HG03196 (cell line): Measurements from ENCODE around the gene NRG3.

Source experiments
- ATAC-seq: cut with Tn5 transposase; IDR thresholded peaks from one replicate; pipeline ENCODE4 v1.9.1; 2021; ENCODE audit not compliant: unreplicated experiment

Gene NRG3

DNA sequence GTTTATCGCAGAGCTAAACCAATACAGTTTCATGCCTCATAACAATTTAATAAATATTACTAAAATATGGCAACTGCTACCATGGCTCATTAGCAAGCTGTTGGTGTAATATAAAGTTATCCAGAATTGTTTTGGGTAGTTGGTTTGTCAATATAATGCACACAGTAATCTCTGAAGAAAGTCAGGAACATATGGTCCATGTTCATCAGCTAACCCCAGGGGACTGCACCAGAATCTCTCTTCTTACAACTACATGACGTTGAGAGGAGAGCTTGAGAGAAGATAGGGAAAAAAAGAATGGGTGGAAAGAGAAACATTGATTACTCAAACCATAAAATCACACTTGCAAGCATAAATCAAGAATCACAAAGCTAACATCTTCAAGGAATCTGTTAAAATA is 333.7 kb downstream of the NRG3 start:
- no peak for ATAC-seq

DNA sequence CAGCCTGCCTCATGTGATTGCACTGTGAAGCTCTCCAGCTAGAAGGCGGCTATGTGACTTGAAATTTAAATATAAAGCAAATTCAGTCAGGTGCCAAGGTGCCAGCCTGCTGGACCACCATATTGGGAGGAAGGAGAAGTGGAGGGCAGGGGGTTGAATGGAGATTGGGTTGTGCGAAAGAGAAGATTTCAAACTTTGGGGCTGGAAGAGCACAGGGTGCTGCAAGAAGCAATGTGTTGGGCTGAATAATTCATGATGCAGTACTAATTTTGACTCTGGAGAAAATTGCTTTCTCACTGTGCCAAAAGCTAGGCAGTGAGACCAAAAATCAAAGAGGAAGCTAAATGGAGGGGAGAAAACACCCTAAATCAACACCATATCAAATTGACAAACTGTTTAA is 335.3 kb downstream of the NRG3 start:
- no peak for ATAC-seq

DNA sequence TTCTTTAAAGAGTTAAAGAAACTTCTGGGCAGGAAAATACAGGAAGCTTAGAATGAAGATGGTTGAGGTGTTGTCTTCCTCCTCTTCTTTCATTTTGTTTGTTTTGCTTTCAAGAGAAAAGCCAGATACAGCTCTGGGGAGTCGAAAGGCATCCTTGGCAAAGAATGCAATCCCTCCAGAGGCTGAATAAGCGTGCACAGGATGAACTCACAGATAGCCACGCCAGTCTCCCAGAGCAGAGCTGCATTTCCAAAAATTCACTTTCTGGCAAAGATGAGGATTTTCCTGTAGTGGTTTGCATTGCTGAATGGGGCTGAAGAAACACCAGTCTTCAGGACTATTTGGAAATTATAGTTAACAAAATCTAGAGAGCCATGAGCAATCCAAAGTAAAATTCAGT is 336.4 kb downstream of the NRG3 start:
- no peak for ATAC-seq

DNA sequence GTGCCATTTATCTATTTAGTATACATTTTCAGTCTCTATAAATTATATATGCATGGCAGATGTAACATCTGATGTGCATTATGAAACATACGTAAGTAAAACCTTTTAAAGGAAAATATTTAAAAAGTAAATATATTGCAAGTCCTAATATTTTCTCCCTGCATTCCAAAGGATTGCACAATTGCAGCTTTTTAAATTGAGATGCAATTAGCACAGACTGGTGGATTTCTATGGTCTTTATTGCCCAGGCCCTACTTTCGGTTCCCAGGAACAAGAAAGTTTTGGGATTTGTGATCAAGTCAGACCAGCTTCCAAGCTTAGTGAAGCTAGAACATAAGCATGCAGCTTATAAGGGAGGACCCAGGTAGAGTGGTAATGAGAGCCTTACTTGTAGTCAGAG is 337.8 kb downstream of the NRG3 start:
- no peak for ATAC-seq

DNA sequence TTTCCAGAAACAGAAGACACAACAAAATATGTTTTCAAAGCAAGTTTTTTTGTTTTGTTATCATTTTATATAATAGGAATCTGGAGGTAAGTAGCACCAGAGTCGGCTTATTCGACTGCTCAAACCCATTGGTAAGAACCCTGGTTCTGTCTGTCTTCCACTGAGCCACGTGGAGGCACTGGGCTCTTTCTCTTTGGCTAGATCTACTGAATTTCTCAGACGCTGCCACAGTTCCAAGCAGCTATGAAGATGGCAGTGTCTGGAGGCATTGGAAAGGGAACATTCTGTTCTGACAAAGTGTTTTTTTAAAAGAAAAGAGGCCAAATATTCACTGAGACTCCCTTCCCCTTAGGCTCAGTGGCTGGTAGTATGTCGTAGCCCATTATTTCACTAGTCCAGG is 338.8 kb downstream of the NRG3 start:
- ATAC-seq: no peak

GRCh38 chr10:82221056-82221455 is 346.1 kb downstream of the NRG3 start:
- no peak for ATAC-seq

DNA sequence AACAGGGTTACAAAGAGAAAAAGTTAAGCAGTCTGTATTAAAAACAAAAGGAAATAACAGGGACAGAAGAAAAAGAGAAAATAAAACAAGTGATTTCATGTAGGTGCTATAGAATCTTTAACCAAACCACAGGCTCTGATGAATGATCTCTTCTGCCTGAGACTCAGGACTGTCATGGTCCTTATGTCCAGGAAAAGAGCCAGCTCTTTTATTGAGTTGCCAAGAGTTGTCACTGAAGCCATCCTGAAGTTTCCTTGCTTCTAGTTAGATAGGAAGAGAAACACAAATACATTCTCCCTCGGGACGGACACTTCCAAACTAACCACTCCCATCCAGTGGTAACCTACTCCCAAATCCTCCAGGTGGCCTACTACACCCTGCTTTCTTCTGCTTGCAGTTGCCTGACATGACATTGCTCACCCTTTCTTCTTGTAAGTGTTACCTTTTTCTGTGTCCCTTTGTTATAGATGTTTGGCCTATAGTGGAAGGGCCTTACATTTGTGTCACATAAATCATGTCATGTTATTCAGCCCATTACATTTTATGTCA is 346.7 kb downstream of the NRG3 start:
- ATAC-seq: no peak

DNA sequence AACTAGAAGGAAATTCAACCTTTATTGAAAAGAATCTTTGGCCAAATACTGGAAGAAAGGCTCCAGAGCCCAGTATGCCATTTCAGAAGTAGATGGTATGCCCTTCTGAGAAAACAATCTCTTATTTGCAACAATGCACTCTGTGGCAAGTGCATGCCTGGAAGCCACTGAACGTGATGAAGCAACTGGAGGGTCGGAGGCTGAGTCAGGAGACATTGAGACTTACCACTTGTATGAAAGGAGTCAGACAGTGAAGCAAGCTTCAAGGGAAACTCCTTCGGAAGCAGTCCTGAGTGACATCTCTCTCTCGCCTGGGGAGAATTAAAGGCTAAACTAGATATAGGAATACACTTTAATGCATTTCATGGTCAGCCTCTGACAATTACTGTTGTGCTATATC is 353.7 kb downstream of the NRG3 start:
- no peak for ATAC-seq

DNA sequence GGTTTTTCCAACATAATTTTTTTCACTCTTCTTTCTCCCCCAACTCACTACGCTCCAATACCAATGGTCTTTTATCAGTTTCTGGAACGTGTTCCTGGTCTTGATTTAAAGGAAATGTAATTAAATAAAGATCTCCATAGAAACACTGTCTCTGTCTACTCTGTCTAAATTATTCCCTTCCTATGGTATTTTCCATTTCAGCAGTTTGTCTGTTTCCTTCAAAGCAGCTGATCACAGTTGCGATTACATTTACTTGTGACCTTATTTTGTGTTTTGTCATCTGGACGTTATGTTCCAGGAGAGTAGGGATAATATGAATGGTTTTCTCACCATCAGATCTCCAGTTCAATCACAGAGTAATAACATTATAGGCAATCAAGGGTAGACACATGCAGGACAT is 359.2 kb downstream of the NRG3 start:
- ATAC-seq: no peak

DNA sequence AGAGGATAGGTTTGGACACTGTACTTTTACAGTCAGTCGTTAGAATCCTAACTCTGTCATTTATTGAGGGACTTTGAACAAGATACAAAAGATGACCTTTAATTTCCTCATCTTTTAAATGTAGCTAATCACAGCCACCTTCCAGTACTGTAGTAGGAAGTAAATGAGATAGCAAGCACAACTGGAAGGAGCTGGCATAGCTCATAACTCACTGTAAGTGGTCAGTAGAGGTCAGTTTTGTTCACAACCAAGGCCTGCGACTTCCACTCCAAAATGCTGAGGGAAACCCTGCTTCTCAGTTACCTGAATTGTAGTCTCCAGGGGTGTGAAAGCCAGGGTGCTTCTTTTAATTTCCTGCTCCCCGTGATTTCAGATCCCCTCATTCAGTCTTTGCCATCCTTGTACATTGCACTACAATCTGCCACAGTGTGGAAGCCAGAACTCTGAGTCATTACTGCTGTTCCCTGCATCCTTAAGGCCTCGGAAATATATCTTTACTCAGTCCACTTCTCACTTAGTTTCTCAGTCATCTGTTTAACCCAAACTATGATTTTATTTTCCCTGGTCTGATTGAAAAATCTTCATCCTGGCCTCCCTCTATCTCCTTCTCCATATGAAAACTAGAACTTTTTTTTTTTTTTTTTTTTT is 361.2 kb downstream of the NRG3 start:
- ATAC-seq: no peak

GRCh38 chr10:82238291-82238690 is 363.3 kb downstream of the NRG3 start:
- ATAC-seq: no peak

GRCh38 chr10:82240408-82240807 is 365.4 kb downstream of the NRG3 start:
- no peak for ATAC-seq

GRCh38 chr10:82242778-82243177 is 367.8 kb downstream of the NRG3 start:
- no peak for ATAC-seq

DNA sequence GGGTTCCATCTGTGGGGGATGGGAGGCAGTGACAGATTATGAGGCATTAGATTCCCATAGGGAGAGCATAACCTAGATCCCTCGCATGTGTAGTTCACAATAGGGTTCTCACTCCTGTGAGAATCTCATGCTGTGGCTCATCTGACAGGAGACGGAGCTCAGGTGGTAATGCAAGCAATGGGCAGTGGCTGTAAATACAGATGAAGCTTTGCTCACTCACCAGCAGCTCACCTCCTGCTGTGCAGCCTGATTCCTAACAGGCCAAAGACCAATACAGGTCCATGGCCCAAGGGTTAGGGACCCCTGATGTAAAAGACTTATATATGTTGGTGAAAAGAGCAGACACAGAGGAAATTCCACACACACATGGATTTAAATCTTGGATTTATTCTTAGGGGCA is 370.2 kb downstream of the NRG3 start:
- ATAC-seq: no peak

DNA sequence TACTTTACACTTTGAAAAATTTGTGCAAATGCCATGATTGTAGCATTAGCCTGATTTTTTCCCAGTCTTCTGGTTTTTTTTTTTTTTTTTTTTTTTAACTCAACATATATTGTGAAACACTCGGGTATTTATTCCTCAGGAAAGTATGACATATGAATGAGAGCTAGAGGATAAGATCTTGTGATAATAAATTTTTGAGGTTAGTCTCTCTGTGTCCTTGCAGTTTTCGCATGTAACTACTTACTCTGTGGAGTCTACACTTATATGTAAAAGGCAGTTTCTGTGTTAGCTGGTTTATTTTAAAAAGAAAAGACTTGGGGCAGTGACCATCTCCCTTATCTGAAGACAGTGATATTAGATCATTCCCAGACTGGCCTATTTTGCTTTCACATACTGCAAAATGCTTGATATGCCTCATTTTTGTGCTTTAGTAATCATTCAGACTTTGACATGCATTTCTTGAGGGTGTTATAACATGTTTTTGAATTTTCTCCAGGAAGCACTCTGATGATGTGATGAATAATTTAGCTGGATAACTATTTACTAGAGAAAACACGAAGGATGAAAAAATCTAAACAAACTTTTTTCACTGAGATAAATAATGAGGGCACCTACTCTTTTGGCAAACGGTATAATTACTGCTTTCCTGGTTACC is 371.0 kb downstream of the NRG3 start:
- no peak for ATAC-seq

DNA sequence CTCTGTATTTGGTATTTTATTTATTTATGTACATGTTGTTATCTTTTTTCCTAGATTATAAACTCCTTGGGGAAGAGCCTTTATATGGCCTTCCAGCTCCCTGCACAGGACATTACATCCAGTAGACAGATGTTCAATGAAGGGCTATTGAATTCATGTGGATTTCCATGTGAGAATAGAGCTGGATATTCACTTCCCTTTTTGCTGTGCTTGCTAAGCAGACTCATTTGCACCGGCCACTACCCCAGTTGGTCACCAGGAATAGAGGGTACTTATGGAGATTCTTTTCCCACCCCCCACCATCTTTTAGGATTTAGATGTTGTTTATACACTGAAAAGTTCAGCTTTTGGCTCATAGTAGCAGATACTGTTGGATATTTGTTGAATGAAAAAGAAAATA is 374.1 kb downstream of the NRG3 start:
- ATAC-seq: no peak

GRCh38 chr10:82251222-82251906 is 376.4 kb downstream of the NRG3 start:
- ATAC-seq: no peak

DNA sequence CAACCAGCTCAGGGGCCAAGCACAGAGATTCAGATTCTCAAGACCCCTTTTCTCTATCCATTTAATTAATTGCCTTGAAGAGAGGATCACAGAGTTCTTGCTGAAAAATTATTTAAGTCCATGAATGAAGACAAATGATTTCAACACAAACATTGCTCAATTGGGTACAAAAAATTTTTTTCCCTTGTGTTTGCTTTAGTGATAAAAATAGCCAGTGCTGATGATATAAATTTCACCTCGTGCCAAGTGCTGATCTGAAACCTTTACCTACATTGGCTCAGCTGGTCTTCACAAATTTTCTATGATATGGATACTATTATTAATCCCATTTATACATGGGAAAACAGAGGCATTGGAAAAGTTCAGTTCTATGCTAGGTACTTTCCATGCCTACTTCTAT is 377.1 kb downstream of the NRG3 start:
- no peak for ATAC-seq

DNA sequence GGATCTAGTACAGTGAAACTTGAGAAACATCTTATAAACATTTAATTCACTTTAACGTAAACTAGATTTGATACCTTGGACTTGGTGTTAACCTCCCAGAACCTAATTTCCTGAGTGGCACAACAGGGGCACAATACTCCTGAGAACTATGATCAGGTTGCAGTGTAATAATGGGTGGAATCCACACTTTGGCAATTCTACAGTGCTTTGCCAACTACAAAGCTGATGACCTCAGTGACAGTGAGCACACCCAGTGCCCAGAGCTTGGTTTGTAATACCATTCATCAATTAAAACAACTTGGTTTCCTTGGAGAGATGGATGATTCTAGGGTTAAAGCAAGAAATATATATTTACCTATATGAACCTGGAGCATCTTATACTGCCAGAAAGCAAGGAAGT is 379.2 kb downstream of the NRG3 start:
- no peak for ATAC-seq

GRCh38 chr10:82256275-82256674 is 381.3 kb downstream of the NRG3 start:
- no peak for ATAC-seq

- ATAC-seq: no peak
Observed at GRCh38 chr10:82266438-82266837, 391.4 kb downstream of the NRG3 start.

- ATAC-seq: no peak
Observed at GRCh38 chr10:82267014-82267413, 392.0 kb downstream of the NRG3 start.
